Measurements from ENCODE around the gene DPP6. TPM values are rescaled to one million over a fixed set of nuclear protein-coding genes. Genes with fewer than 3 reads are reported as not detected.

Gene DPP6
- total RNA-seq, 1 experiment from 2014 or later: not detected

- no peaks in the 10 kb centered on the region for H3F3A ChIP-seq (ENCODE audit: insufficient read depth, low read depth)
- no TSS peak for BruUV-seq (replicated peaks)
- intact Hi-C loops (cut with micrococcal nuclease; ENCODE audit: unreplicated experiment): no loop called here
- no peaks in the 10 kb centered on the region for H4K20me1 ChIP-seq (ENCODE audit: insufficient read depth)
- no peak for DNase-seq
- H3K4me1 ChIP-seq (replicated peaks; ENCODE audit: insufficient read depth): no peaks in the 10 kb centered on the region
- H3K9me2 ChIP-seq (ENCODE audit: insufficient read depth): no peaks in the 10 kb centered on the region
- H2AFZ ChIP-seq: no peak overlapping the region
- no peak overlapping the region for H3K4me3 ChIP-seq
- CTCF ChIA-PET: no interaction called here
- H3K27ac ChIP-seq: no peak overlapping the region
- peaks cover 21% of the 10 kb centered on the region; the same call in 1 of the 2 replicates for H3K27me3 ChIP-seq (ENCODE audit: insufficient read depth, low read depth)
- no peaks in the 10 kb centered on the region for H3K36me3 ChIP-seq (ENCODE audit: low read depth)
- H3K4me2 ChIP-seq: no peak overlapping the region
- no peaks in the 10 kb centered on the region for H3K9me3 ChIP-seq (ENCODE audit: insufficient read depth, low read depth)
- POLR2A ChIA-PET (ENCODE audit: unreplicated experiment): no interaction called here
- TF ChIP-seq EZH2 (IDR thresholded peaks at IDR 0.05; ENCODE audit: low read depth) (no peak), CTCF (conservative IDR thresholded peaks at IDR 0.05) (no peak)
- H3K79me2 ChIP-seq (ENCODE audit: low read depth): no peaks in the 10 kb centered on the region
These were observed 460.1 kb downstream of the DPP6 start for GRCh38 chr7:154512121-154512833.

- POLR2A ChIA-PET (ENCODE audit: unreplicated experiment): no interaction called here
- Histone ChIP-seq H3K4me2 (no peak overlapping the region), H3K79me2 (ENCODE audit: low read depth) (no peaks in the 10 kb centered on the region), H3K9me3 (ENCODE audit: insufficient read depth, low read depth) (no peaks in the 10 kb centered on the region), H3K9me2 (ENCODE audit: insufficient read depth) (no peaks in the 10 kb centered on the region), H3K36me3 (ENCODE audit: low read depth) (no peaks in the 10 kb centered on the region), H3K27ac (no peak overlapping the region), H3K27me3 (ENCODE audit: insufficient read depth, low read depth) (peaks cover 65% of the 10 kb centered on the region), H2AFZ (no peak overlapping the region), H4K20me1 (ENCODE audit: insufficient read depth) (no peaks in the 10 kb centered on the region), H3F3A (ENCODE audit: insufficient read depth, low read depth) (no peaks in the 10 kb centered on the region), H3K4me1 (replicated peaks; ENCODE audit: insufficient read depth) (no peaks in the 10 kb centered on the region), H3K4me3 (no peak overlapping the region)
- TF ChIP-seq CTCF (conservative IDR thresholded peaks at IDR 0.05): no peak
- no peak for TF ChIP-seq EZH2 (IDR thresholded peaks at IDR 0.05; ENCODE audit: low read depth)
- no TSS peak for BruUV-seq (replicated peaks)
- CTCF ChIA-PET: no interaction called here
- DNase-seq: no peak
- intact Hi-C loops (cut with micrococcal nuclease; ENCODE audit: unreplicated experiment): no loop called here
These were observed 465.6 kb downstream of the DPP6 start for GRCh38 chr7:154517768-154518167.

- H3K9me2 ChIP-seq (ENCODE audit: insufficient read depth): no peaks in the 10 kb centered on the region
- POLR2A ChIA-PET (ENCODE audit: unreplicated experiment): no interaction called here
- intact Hi-C loops (cut with micrococcal nuclease; ENCODE audit: unreplicated experiment): no loop called here
- no peaks in the 10 kb centered on the region for H3F3A ChIP-seq (ENCODE audit: insufficient read depth, low read depth)
- no peak overlapping the region for H3K27ac ChIP-seq
- BruUV-seq (replicated peaks): no TSS peak
- H3K4me2 ChIP-seq: no peak overlapping the region
- H3K27me3 ChIP-seq (ENCODE audit: insufficient read depth, low read depth): peaks cover 66% of the 10 kb centered on the region
- no peaks in the 10 kb centered on the region for H4K20me1 ChIP-seq (ENCODE audit: insufficient read depth)
- H3K79me2 ChIP-seq (ENCODE audit: low read depth): no peaks in the 10 kb centered on the region
- no peak overlapping the region for H3K4me3 ChIP-seq
- no peaks in the 10 kb centered on the region for H3K36me3 ChIP-seq (ENCODE audit: low read depth)
- DNase-seq: no peak
- CTCF ChIA-PET: no interaction called here
- no peak for TF ChIP-seq EZH2 (IDR thresholded peaks at IDR 0.05; ENCODE audit: low read depth)
- no peak for TF ChIP-seq CTCF (conservative IDR thresholded peaks at IDR 0.05)
- H2AFZ ChIP-seq: no peak overlapping the region
- H3K4me1 ChIP-seq (replicated peaks; ENCODE audit: insufficient read depth): no peaks in the 10 kb centered on the region
- no peaks in the 10 kb centered on the region for H3K9me3 ChIP-seq (ENCODE audit: insufficient read depth, low read depth)
These were observed 467.0 kb downstream of the DPP6 start for GRCh38 chr7:154519229-154519628.
